Left hindlimb (tissue), 1 donor: ENCODE measurements around the gene MANEAL.
"Not testable (repeated sequence)": the region's sequence is repeated elsewhere in the genome, so short reads cannot be mapped to it uniquely, and the experiment has no call there.

Source experiments
- DNase-seq: peaks from one replicate; pipeline ENCODE4 v3.0.0-alpha.2; 2018

The MANEAL gene

GRCh38 chr1:37793773-37794371 lies at the start of gene MANEAL:
Gene MANEAL, plus strand, starts transcription at chr1:37793847. Its CDS starts 336 bp downstream, at chr1:37794183.
- DNase-seq, result peak; percentile 40

GRCh38 chr1:37746806-37747205 lies 46.8 kb upstream of the MANEAL start:
- no peak for DNase-seq

- DNase-seq, result no peak
Observed at GRCh38 chr1:37748565-37748964, 45.1 kb upstream of the MANEAL start.

GRCh38 chr1:37752213-37752582 lies 41.4 kb upstream of the MANEAL start:
- no peak for DNase-seq

- no peak for DNase-seq
Observed at GRCh38 chr1:37752583-37753471, 40.8 kb upstream of the MANEAL start.

- no peak for DNase-seq
Observed at GRCh38 chr1:37753473-37754321, 40.0 kb upstream of the MANEAL start.

- no peak for DNase-seq
Observed at GRCh38 chr1:37755290-37755689, 38.4 kb upstream of the MANEAL start.

- no peak for DNase-seq
Observed at GRCh38 chr1:37755951-37756560, 37.6 kb upstream of the MANEAL start.

GRCh38 chr1:37759451-37759850 lies 34.2 kb upstream of the MANEAL start:
- DNase-seq, result no peak

GRCh38 chr1:37761416-37762095 lies 32.1 kb upstream of the MANEAL start:
- no peak for DNase-seq

GRCh38 chr1:37762516-37762915 lies 31.1 kb upstream of the MANEAL start:
- DNase-seq, result no peak

GRCh38 chr1:37763791-37764413 lies 29.7 kb upstream of the MANEAL start:
- no peak for DNase-seq

GRCh38 chr1:37764414-37764825 lies 29.2 kb upstream of the MANEAL start:
- DNase-seq, result peak; percentile 58

- no peak for DNase-seq
Observed at GRCh38 chr1:37764888-37765441, 28.7 kb upstream of the MANEAL start, which contains the start of gene EPHA10. Gene EPHA10, minus strand, starts transcription at chr1:37765120. Its CDS starts 54 bp downstream, at chr1:37765066.

- no peak for DNase-seq
Observed at GRCh38 chr1:37765916-37766664, 27.6 kb upstream of the MANEAL start.

GRCh38 chr1:37767488-37767887 lies 26.2 kb upstream of the MANEAL start:
- DNase-seq, result no peak

- not testable (repeated sequence) for DNase-seq
Observed at GRCh38 chr1:37771440-37771839, 22.2 kb upstream of the MANEAL start.

- DNase-seq, result no peak
Observed at GRCh38 chr1:37776946-37777516, 16.6 kb upstream of the MANEAL start.

- DNase-seq, result no peak
Observed at GRCh38 chr1:37778654-37779053, 15.0 kb upstream of the MANEAL start.

GRCh38 chr1:37782491-37782890 lies 11.2 kb upstream of the MANEAL start:
- no peak for DNase-seq
